Hematopoietic multipotent progenitor cell (in vitro differentiated cells): ENCODE data around the gene GEMIN5. TPM values are rescaled to one million over a fixed set of nuclear protein-coding genes. Genes with fewer than 3 reads are reported as not detected.

Source experiments
- DNase-seq, 3 donors: peaks; one replicate each; pipeline ENCODE4 v3.0.0-alpha.2; 2011 to 2015; ENCODE audit warnings: low read depth in 2 of 3, low spot score in 2 of 3
- total RNA-seq: library from RNA; depleted of rRNA; stranded (reverse); fragments of >200 nt; gene quantifications from one replicate; pipeline ENCODE4 v1.2.3, GENCODE V29; 2012

GEMIN5 gene
- total RNA-seq, 1 donor, result 14.8 TPM

DNA sequence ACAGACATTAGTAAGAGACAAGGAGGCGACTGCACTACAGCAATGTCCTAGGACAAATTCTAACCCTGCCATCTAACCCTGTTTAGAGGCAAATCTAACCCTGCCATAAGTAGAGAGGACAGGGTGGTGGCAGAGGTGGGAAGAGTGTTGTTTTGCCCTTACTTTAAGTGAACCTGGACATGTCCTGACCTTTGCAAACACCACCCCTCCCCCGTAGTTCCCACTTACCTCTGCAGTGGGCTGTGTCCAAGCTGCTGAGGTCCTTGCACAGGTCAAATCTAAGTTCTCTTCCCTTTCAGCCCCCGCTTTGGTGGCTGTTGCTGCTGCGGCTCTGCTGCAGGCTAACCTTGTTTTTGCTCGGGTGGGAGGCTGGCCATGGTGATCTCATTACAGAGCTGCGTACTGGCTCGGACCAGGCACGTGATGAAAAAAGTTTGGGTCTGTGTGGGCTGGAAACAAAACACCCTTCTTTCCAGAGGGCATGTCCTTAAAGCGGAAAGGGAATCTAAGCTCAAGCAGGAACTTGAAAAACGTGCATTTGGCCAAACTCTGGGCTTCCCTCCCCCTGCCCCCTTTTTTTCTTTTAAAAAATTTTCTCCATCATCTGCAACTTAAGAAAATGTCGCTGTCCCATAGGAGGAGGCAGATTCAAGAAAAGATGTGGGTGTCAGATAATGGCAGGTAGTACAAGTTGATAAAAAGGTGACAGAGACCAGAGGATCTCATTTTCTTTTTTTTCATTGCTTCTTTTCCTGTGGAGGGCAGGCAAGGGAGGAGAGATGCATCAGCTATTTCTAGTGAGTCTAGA, 87.6 kb downstream of the GEMIN5 start, which contains the start of gene FAXDC2:
FAXDC2 (minus strand) TSS at position 349 of the 808 bp plus-strand sequence. CDS start 12,425 bp downstream, outside the sequence.
- peak in 2 of 3 donors; percentile 28 to 44 for DNase-seq

DNA sequence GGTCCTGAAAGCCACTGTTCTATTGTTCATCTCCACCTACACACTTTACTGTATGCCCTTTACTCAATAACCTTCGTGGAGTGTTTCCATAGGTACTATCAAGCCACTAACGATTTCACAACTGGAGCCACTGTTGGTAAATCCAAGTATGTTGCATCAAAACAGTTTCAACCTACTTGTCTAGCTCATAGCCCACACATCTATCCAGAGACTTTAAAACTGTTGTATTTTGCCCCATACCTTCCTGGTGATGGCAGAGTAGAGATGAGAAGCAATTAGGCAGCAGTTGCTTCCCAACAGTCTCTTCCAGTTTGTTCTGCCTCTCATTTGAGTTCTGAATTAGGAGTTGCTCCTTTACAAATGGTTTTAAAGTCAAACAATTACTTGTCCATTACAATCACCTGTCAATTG, 88.2 kb downstream of the GEMIN5 start:
- no peak for DNase-seq

DNA sequence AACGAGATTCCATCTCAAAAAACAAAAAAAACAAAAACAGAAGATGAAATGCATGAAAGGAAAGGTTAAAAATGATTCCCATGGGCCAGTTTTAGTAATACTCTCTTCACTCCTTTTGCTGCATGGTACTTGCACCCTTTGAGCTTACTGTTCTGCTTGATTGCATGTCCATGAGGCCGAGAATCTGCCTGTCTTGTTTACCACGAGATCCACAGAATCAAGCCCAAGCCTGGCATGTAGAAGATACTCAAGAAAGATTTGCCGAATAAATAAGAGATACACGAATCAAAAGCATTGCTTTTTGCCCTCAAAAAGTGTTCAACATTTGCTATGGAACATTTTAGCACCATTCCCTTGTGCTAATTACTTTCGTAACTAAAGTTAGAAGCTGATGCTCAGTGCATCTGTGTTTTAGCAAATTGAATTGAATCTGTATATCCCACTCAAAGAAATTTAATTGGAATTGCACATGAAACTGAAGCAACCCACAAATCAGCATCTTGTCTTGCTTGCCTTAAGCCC, 88.7 kb downstream of the GEMIN5 start:
- no peak for DNase-seq

DNA sequence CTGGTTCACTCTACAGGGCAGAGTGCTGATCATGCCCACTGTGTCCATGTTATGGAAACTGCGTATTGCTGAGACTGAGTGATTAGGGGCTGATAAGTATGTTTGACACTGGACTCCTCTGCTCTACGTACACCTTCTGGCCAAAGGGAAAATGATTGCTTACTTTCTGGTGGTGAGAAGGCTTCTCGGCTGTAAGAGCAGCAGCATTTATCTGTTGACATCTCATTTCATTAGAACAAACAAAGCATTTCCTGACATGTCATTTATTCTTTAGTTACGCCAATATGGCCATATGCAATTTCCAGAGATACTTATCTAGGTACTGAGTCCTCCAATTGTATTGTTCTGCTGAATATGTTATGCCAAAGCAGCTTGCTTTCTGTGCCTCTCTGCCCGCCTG, 93.2 kb downstream of the GEMIN5 start:
- DNase-seq, result no peak

DNA sequence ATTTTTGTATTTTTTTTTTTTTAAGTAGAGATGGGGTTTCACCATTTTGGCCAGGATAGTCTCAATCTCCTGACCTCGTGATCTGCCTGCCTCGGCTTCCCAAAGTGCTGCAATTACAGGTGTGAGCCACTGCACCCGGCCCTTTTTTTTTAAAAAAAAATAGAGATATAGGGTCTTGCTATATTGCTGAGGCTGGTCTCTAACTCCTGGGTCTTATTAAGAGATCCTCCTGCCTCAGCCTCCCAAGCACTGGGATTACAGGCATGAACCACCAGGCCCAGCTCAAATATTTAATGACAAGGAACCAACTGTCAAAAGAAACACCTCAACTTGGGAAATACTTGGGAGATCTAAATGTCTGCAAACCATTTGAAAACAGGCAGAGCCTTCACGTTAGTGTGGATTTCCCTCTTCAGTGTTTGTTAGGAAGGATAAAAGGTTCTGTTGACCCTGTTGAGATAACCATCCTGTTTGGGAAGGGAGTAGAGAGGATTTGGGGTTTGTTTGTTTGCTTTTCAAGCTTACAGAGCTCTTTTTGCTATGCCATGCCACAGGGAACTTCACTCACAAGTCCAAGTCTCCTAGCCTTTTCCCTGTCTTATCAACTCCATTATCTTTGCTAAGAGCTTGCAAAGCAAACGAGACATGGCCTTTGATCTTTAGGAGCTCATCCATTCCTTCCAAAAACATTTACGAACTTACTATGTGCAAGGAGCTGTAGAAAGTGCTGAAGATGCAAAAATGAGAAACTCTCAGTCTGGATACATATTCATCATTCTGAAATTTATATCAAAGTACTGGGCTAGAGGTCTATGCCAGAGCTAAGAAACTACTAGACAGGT, 95.1 kb downstream of the GEMIN5 start:
- DNase-seq, result no peak

DNA sequence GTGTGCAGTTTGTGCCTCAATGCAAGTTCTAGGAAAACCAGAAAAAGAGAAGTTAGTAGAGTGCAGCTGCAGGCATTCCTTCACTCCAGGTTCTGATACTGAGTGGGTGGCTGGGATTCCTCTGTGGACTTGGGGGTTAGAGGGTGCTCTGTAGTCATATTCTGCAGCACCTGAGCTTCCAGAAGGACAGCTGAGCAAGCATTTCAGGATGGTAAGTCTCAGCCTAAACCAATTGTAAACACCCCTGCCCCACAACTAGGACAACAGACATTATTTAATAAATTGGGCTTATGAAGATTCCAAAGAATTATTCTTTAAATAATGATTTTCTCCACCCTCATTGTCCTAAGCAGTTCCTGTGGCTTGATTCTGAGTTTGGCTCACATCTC, 96.7 kb downstream of the GEMIN5 start:
- no peak for DNase-seq

DNA sequence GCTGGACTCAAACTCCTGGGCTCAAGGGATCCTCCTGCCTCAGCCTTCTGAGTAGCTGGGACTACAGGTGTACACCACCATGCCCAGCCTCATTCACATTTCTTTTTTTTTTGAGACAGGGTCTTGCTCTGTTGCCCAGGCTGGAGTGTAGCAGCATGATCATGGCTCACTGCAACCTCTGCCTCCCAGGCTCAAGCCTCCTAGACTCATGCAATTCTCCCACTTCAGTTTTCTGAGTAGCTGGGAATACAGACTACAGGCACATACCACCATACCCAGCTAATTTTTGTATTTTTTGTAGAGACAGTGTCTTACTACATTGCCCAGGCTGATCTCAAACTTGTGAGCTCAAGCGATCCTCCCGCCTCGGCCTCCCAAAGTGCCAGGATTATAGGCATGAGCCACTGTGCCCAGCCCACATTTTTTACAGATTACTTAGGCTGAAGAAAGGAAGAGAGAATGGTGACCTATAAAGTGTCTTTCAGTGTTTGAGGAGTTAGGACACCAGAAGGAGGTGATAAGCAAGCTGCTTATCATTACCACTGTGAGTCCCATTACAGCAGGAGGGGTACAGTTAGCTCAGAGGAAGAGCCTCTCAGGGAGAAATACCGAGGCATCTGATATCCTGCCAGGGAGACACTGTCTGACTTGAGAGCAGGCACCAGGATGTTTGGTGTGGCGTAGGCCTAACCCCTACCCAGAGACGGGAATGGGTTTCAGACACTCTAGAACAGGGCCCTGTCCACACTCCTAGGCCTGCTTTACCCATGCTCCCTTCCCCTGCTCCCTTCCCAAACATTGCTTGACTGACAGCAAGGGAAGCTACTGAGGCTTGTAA, 97.4 kb downstream of the GEMIN5 start:
- DNase-seq, result peak in 1 of 3 donors; percentile 27

Other genes starting within 250 kb of the GEMIN5 start
- 94.0 TPM for gene LARP1, start 182.8 kb downstream of the GEMIN5 start, total RNA-seq
- gene FAXDC2, start 87.6 kb downstream of the GEMIN5 start, total RNA-seq, result 9.4 TPM
- 71.4 TPM for gene CNOT8, start 79.6 kb downstream of the GEMIN5 start, total RNA-seq
- gene MRPL22, start 2.9 kb upstream of the GEMIN5 start, total RNA-seq, result 5.7 TPM
- not detected for gene KIF4B, start 75.5 kb upstream of the GEMIN5 start, total RNA-seq